C4-2B (cell line): ENCODE results near the gene B4GALT6.

Experiments used
- H3K27ac ChIP-seq: fragments of 450-650 bp; 2 replicates; pipeline ENCODE4 v1.5.1; 2017
- CTCF ChIP-seq: fragments of 450-650 bp; conservative IDR thresholded peaks from 2 replicates; pipeline ENCODE4 v1.5.1; 2017; ENCODE audit warnings: mild to moderate bottlenecking
- ZFX ChIP-seq: fragments of 450-650 bp; IDR thresholded peaks from 2 replicates; pipeline ENCODE4 v1.6.1; 2017

B4GALT6 gene

DNA sequence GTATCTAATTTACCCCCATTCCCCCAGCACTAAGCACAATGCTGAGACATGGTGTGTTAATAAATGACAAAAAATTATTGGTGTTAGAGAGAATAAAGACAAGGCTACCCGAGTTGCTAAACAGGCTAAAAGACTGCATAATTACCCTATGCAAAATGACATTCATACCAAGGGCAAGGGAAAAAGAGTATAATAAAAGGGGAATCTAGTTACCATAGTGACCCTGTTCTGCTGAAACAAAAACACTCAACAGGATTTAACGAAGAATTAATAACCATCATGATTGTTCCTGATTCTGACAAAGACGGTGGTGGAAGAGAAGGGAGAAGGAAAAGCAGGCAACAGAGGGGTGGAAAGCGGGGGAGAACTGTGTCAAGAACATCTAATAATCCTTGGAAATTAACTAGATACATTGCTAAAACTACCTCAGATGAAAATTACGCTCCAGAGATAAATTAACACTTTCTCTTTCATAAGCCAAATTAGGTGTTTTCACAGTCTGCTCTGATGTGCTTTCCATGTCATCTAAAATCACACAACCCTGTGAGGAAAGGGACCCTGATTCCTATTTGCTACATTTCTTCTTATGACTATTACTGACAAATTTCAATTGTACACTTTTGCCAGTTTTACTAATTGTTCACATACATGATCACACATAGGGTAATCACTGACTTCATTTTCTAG, 67.2 kb downstream of the B4GALT6 start:
- TF ChIP-seq CTCF (no peak), ZFX (no peak)
- H3K27ac ChIP-seq: no peak overlapping the region

GRCh38 chr18:31616586-31616985, 67.8 kb downstream of the B4GALT6 start:
- no peak overlapping the region for H3K27ac ChIP-seq
- TF ChIP-seq CTCF: no peak
- TF ChIP-seq ZFX: no peak

DNA sequence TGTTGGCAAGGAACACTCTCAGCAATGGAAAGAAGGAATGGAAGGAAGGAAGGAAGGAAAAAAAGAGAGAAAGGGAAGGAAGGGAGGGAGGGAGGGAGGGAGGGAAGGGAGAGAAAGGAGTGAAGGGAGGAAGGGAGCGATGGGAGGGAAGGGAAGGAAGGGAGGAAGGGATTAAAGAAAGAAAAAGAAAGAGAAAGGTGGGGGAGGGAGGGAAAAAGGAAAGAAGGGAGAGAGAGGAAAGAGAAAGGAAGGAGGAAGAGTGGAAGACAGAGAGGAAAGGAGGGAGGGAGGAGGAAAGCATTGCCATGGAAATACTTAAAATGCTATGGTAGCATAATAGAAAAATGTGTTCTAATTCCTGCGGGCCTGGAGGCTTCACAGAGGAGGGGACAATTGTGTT, 70.3 kb downstream of the B4GALT6 start:
- TF ChIP-seq ZFX: no peak
- no peak for TF ChIP-seq CTCF
- H3K27ac ChIP-seq: no peak overlapping the region

DNA sequence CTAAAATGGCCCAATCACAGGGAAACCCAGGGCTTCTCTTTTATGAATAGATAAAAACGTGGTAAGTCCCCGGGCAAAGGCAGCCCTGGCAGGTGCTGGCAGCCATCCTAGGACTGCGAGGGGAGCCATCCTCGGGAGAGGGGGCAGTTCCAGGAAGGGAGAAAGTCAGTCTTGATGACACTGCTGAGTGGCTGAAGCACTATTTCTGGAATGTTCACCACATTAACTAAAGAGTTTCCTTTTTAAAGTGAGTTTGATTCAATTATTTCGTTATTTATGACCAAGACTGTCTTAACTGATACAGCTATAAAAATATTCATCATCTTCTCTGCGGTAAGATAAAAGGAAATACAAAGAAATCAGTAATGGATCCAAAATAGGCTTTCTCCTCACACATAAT, 72.3 kb downstream of the B4GALT6 start:
- TF ChIP-seq ZFX: no peak
- TF ChIP-seq CTCF: no peak
- H3K27ac ChIP-seq: no peak overlapping the region

- H3K27ac ChIP-seq: no peak overlapping the region
- TF ChIP-seq ZFX (no peak), CTCF (no peak)
These were observed 72.9 kb downstream of the B4GALT6 start for GRCh38 chr18:31611511-31611910.

- H3K27ac ChIP-seq: no peak overlapping the region
- TF ChIP-seq CTCF: no peak; the same call in 1 of the 2 replicates
These were observed 73.8 kb downstream of the B4GALT6 start for GRCh38 chr18:31610286-31611205.

GRCh38 chr18:31609886-31610285, 74.5 kb downstream of the B4GALT6 start:
- TF ChIP-seq ZFX: no peak
- no peak for TF ChIP-seq CTCF

More at GRCh38 chr18:31609886-31610285, 74.5 kb downstream of the B4GALT6 start:
- H3K27ac ChIP-seq: no peak overlapping the region
